ENCODE measurements around the gene STK31.

DNA sequence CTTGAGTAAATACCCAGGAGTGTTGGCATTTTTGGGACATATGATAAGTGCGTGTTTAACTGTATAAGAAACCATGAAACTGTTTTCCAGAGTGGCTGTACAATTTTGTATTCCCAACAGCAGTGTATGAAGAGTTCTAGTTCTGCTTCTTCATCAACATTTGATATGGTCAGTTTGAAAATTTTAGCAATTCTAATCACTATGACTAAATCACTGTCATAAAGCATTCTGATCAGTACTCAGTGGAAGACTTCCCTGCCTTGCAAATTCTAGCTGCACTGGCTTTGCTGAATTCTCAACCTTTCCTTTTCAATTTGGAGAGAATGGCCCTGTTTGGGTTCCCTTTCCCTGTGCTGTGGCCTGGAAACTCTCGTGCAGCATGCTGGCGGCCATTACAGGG is 48.6 kb upstream of the STK31 start:
- TF ChIP-seq, protein P1, sequence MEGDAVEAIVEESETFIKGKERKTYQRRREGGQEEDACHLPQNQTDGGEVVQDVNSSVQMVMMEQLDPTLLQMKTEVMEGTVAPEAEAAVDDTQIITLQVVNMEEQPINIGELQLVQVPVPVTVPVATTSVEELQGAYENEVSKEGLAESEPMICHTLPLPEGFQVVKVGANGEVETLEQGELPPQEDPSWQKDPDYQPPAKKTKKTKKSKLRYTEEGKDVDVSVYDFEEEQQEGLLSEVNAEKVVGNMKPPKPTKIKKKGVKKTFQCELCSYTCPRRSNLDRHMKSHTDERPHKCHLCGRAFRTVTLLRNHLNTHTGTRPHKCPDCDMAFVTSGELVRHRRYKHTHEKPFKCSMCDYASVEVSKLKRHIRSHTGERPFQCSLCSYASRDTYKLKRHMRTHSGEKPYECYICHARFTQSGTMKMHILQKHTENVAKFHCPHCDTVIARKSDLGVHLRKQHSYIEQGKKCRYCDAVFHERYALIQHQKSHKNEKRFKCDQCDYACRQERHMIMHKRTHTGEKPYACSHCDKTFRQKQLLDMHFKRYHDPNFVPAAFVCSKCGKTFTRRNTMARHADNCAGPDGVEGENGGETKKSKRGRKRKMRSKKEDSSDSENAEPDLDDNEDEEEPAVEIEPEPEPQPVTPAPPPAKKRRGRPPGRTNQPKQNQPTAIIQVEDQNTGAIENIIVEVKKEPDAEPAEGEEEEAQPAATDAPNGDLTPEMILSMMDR (IDR thresholded peaks at IDR 0.05): no peak
- no peak for TF ChIP-seq POLR2AphosphoS5 (IDR thresholded peaks at IDR 0.05)
- TF ChIP-seq EP300 (IDR thresholded peaks at IDR 0.05): no peak
